DMS114 treated with DMSO at 0.1 percent for 48 hours (cell line): Measurements from ENCODE around the gene ZNF331.

Experiments used
- DNase-seq: peaks from one replicate; lab custom pipeline; 2025; ENCODE audit not compliant: unreplicated experiment; lab: John Stamatoyannopoulos, UW

The ZNF331 gene

GRCh38 chr19:53520547-53521372 is 17.2 kb upstream of the ZNF331 start:
- peak; percentile 97 for DNase-seq

- DNase-seq, result no peak
These were observed 16.4 kb upstream of the ZNF331 start for GRCh38 chr19:53521373-53522202.

- no peak for DNase-seq
These were observed 12.0 kb upstream of the ZNF331 start for GRCh38 chr19:53525922-53526321.

GRCh38 chr19:53530622-53531021 is 7.3 kb upstream of the ZNF331 start:
- DNase-seq, result no peak

- no peak for DNase-seq
These were observed 6.5 kb upstream of the ZNF331 start for GRCh38 chr19:53531457-53531856.

- DNase-seq, result no peak
These were observed 5.6 kb upstream of the ZNF331 start for GRCh38 chr19:53532362-53532761.

GRCh38 chr19:53536225-53536548 is 1.8 kb upstream of the ZNF331 start:
- DNase-seq, result no peak

- DNase-seq, result no peak
These were observed 824 bp upstream of the ZNF331 start for GRCh38 chr19:53537121-53537520.

- no peak for DNase-seq
These were observed 599 bp downstream of the ZNF331 start for GRCh38 chr19:53538378-53539109.

- DNase-seq, result no peak
These were observed 2.1 kb downstream of the ZNF331 start for GRCh38 chr19:53540091-53540490.

GRCh38 chr19:53541971-53542370 is 4.0 kb downstream of the ZNF331 start:
- no peak for DNase-seq

GRCh38 chr19:53545271-53546065 is 7.5 kb downstream of the ZNF331 start:
- DNase-seq, result no peak

- DNase-seq, result no peak
These were observed 9.0 kb downstream of the ZNF331 start for GRCh38 chr19:53546758-53547513.

GRCh38 chr19:53549340-53549739 is 11.4 kb downstream of the ZNF331 start:
- DNase-seq, result no peak

GRCh38 chr19:53552001-53552721 is 14.2 kb downstream of the ZNF331 start:
- DNase-seq, result no peak

GRCh38 chr19:53553156-53553555 is 15.2 kb downstream of the ZNF331 start:
- no peak for DNase-seq

- peak; percentile 49 for DNase-seq
These were observed 16.2 kb downstream of the ZNF331 start for GRCh38 chr19:53553865-53554791.

- no peak for DNase-seq
These were observed 16.9 kb downstream of the ZNF331 start for GRCh38 chr19:53554804-53555203.
